Breast epithelium (tissue), 3 donors: ENCODE results near the gene TIMM22.
"Not testable (repeated sequence)": the region's sequence is repeated elsewhere in the genome, so short reads cannot be mapped to it uniquely, and the experiment has no call there.

ENCODE experiments used
- POLR2A ChIP-seq: fragments of 450-650 bp; IDR thresholded peaks from one replicate; pipeline ENCODE4 v1.6.1; 2016; ENCODE audit warnings: antibody characterized with exemption, mild to moderate bottlenecking, moderate library complexity
- TF ChIP-seq, protein P1 (sequence below), 3 donors: fragments of 450-650 bp; IDR thresholded peaks; one replicate each; pipeline ENCODE4 v1.5.1; 2016 to 2017; ENCODE audit warnings: antibody characterized with exemption in 3 of 3, mild to moderate bottlenecking in 3 of 3, moderate library complexity in 3 of 3

DNA sequence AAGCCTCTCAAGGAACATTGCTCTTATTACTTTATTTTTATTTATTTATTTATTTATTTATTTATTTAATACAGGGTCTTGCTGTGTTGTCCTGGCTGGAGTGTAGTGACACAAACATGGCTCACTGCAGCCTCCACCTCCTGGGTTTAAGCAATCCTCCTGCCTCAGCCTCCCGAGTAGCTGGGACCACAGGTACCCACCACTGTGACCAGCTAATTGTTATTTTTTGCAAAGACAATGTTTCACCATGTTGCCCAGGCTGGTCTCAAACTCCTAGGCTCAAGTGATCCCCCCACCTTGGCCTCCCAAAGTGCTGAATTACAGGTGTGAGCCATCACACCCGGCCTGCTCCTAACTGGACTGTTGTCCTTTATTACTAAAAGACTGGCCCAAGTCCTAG lies 22.2 kb upstream of the TIMM22 start:
- TF ChIP-seq, protein P1, sequence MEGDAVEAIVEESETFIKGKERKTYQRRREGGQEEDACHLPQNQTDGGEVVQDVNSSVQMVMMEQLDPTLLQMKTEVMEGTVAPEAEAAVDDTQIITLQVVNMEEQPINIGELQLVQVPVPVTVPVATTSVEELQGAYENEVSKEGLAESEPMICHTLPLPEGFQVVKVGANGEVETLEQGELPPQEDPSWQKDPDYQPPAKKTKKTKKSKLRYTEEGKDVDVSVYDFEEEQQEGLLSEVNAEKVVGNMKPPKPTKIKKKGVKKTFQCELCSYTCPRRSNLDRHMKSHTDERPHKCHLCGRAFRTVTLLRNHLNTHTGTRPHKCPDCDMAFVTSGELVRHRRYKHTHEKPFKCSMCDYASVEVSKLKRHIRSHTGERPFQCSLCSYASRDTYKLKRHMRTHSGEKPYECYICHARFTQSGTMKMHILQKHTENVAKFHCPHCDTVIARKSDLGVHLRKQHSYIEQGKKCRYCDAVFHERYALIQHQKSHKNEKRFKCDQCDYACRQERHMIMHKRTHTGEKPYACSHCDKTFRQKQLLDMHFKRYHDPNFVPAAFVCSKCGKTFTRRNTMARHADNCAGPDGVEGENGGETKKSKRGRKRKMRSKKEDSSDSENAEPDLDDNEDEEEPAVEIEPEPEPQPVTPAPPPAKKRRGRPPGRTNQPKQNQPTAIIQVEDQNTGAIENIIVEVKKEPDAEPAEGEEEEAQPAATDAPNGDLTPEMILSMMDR (IDR thresholded peaks at IDR 0.05): not testable (repeated sequence)
- TF ChIP-seq POLR2A: not testable (repeated sequence)
